Naive thymus-derived CD8-positive, alpha-beta T cell (primary cell): ENCODE measurements around the gene TOMM40. TPM values are rescaled to one million over a fixed set of nuclear protein-coding genes. Genes with fewer than 3 reads are reported as not detected.
"Not testable (repeated sequence)": the region's sequence is repeated elsewhere in the genome, so short reads cannot be mapped to it uniquely, and the experiment has no call there.

Experiments used
- ATAC-seq, 2 donors: fragments of 150-1000 bp; cut with Tn5 transposase in 1 of 2; sonication (Bioruptor Pico), chemical (Tn5 transposase) in 1 of 2; 1 replicate in 1 of 2; 2 replicates in 1 of 2; pipeline ENCODE4 v1.10.0; 2021; ENCODE audit warnings: mild to moderate bottlenecking in 2 of 2, moderate library complexity in 2 of 2
- POLR2A ChIA-PET: fragments of 350-600 bp; sonication (Branson Sonifier 250); formaldehyde crosslinking; loops from one replicate; lab custom pipeline; 2021; ENCODE audit warnings: antibody characterized with exemption; lab: Charles Lee
- DNase-seq, 10 donors: peaks; one replicate each; pipeline versions ENCODE4 v3.0.0 to v3.0.0-alpha.2; 2020 to 2022
- H3K27ac Mint-ChIP-seq, 10 donors: one replicate each; pipeline ENCODE4 v1.8.0; 2020 to 2022; ENCODE audit warnings: mild to moderate bottlenecking in 10 of 10, mixed read lengths in 10 of 10, moderate library complexity in 4 of 10, inconsistent platforms in 1 of 10
- H3K27me3 Mint-ChIP-seq, 5 donors: one replicate each; pipeline ENCODE4 v1.8.0; 2021 to 2022; ENCODE audit warnings: mixed read lengths in 5 of 5
- H3K36me3 Mint-ChIP-seq, 3 donors: one replicate each; pipeline ENCODE4 v1.8.0; 2020 to 2022; ENCODE audit warnings: mixed read lengths in 3 of 3, mild to moderate bottlenecking in 2 of 3, inconsistent platforms in 1 of 3
- H3K4me1 Mint-ChIP-seq, 4 donors: one replicate each; pipeline ENCODE4 v1.8.0; 2021 to 2022; ENCODE audit warnings: mixed read lengths in 4 of 4
- H3K4me3 Mint-ChIP-seq, 10 donors: one replicate each; pipeline ENCODE4 v1.8.0; 2020 to 2022; ENCODE audit warnings: mild to moderate bottlenecking in 10 of 10, mixed read lengths in 10 of 10, moderate library complexity in 6 of 10, inconsistent platforms in 1 of 10
- H3K9me3 Mint-ChIP-seq, 9 donors: one replicate each; pipeline ENCODE4 v1.8.0; 2020 to 2022; ENCODE audit warnings: mixed read lengths in 9 of 9, mild to moderate bottlenecking in 3 of 9, inconsistent platforms in 1 of 9, moderate library complexity in 1 of 9
- polyA plus RNA-seq, 3 donors: library from polyadenylated mRNA; unstranded; fragments of 300-500 nt; fragmentation: Illumina TruSeq; gene quantifications; one replicate each; pipeline ENCODE4 v1.2.3, GENCODE V29; 2021
- total RNA-seq, 8 experiments: library from RNA in 2 of 8; stranded (reverse) in 2 of 8; gene quantifications; one replicate each; pipeline ENCODE4 v1.2.3 and lab custom pipeline; 2021 to 2026

Gene TOMM40
- total and polyA plus RNA-seq, 5 experiments from 2014 or later, result 32.0 to 42.3 (median 39.3) TPM

- Mint-ChIP-seq H3K9me3 (no peaks in the 10 kb centered on the region), H3K4me3 (peak overlapping the region in 4 of 10 donors; percentile 18 to 49 (median 22)), H3K27ac (peak overlapping the region; percentile 32 to 87 (median 70)), H3K36me3 (no peaks in the 10 kb centered on the region), H3K27me3 (peaks cover 0 to 3% (median 0%) of the 10 kb centered on the region in 5 donors), H3K4me1 (peaks cover 9 to 16% (median 12%) of the 10 kb centered on the region in 4 donors)
- peak in 3 of 10 donors; percentile 13 to 24 (median 17) for DNase-seq
- ATAC-seq, result peak; percentile 28 to 75
- POLR2A ChIA-PET, result interaction anchor here (0.6 kb wide), 1 partner anchor 221 kb away, joined by 6 read pairs; no protein-coding TSS in a partner anchor
These were observed 14.0 kb upstream of the TOMM40 start for GRCh38 chr19:44876930-44877535.

DNA sequence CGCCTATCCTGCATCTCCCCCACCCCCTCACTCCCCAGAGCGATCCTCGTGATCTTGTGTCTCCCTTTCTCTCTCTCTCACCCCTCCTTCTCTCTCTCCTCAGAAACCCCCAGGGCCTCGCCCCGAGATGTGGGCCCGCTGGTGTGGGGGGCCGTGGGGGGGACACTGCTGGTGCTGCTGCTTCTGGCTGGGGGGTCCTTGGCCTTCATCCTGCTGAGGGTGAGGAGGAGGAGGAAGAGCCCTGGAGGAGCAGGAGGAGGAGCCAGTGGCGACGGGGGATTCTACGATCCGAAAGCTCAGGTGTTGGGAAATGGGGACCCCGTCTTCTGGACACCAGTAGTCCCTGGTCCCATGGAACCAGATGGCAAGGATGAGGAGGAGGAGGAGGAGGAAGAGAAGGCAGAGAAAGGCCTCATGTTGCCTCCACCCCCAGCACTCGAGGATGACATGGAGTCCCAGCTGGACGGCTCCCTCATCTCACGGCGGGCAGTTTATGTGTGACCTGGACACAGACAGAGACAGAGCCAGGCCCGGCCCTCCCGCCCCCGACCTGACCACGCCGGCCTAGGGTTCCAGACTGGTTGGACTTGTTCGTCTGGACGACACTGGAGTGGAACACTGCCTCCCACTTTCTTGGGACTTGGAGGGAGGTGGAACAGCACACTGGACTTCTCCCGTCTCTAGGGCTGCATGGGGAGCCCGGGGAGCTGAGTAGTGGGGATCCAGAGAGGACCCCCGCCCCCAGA, 12.8 kb upstream of the TOMM40 start:
- Mint-ChIP-seq H3K27me3 (peaks cover 0 to 3% (median 0%) of the 10 kb centered on the region in 5 donors), H3K36me3 (no peaks in the 10 kb centered on the region), H3K4me1 (peaks cover 9 to 16% (median 12%) of the 10 kb centered on the region in 4 donors), H3K9me3 (no peaks in the 10 kb centered on the region), H3K27ac (no peak overlapping the region), H3K4me3 (peak overlapping the region in 1 of 10 donors; percentile 41)
- no peak for DNase-seq
- POLR2A ChIA-PET, result no interaction called here
- ATAC-seq, result no peak

DNA sequence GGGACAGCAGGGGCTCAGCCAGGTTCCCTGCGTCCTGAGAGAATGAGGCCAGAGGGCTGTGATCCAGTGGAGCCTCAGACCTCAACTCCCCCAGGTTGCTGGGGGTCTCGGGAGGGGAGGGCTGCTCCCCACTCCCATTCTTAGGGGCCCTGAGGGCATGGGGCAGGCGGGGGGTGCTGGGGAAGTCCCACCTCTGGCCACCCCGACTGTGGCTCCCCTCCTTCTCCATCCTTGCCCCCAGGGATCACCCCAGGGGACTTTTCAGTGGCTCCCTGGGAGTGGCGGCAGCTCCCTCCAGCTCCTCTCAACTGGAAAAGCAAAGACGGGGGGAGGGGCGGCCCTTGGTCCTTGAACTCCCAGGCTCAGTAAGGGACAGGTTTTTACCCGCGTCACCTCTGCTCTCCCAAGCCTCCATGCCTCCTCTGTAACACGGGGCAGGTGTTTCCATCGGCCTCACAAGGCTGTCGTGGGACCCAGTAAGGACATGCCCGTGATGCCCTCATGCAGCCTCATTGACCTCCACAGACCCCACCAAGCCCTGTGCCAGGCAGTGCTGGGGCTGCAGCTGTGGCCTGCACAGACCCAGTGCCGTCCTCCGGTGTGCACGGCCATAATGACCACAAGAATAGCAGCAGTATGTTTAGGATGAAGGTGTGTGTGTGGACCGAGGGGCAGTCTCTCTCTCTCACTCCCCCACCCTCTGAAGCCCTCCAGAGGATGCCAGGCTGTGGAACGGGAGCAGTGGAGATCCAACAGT, 11.6 kb upstream of the TOMM40 start:
- H3K27me3 Mint-ChIP-seq, result peaks cover 0 to 3% (median 0%) of the 10 kb centered on the region in 5 donors
- POLR2A ChIA-PET, result no interaction called here
- no peak overlapping the region for H3K27ac Mint-ChIP-seq

GRCh38 chr19:44882063-44882462, 9.0 kb upstream of the TOMM40 start:
- DNase-seq (no peak), ATAC-seq (no peak)
- POLR2A ChIA-PET, result no interaction called here
- H3K4me1 Mint-ChIP-seq, result peaks cover 3 to 5% (median 4%) of the 10 kb centered on the region in 4 donors
- peaks cover 0 to 3% (median 0%) of the 10 kb centered on the region in 5 donors for H3K27me3 Mint-ChIP-seq
- H3K36me3 Mint-ChIP-seq, result no peaks in the 10 kb centered on the region
- H3K27ac Mint-ChIP-seq, result peak overlapping the region in 1 of 10 donors; percentile 77
- no peak overlapping the region for H3K4me3 Mint-ChIP-seq
- H3K9me3 Mint-ChIP-seq, result no peaks in the 10 kb centered on the region

More for the DNA sequence above, 11.6 kb upstream of the TOMM40 start:
- Mint-ChIP-seq H3K4me3 (no peak overlapping the region), H3K36me3 (no peaks in the 10 kb centered on the region), H3K9me3 (no peaks in the 10 kb centered on the region), H3K4me1 (peaks cover 9 to 16% (median 12%) of the 10 kb centered on the region in 4 donors)
- no peak for ATAC-seq
- DNase-seq, result no peak

GRCh38 chr19:44882619-44883397, 8.2 kb upstream of the TOMM40 start:
- POLR2A ChIA-PET, H3K4me1 Mint-ChIP-seq: not testable (repeated sequence)

DNA sequence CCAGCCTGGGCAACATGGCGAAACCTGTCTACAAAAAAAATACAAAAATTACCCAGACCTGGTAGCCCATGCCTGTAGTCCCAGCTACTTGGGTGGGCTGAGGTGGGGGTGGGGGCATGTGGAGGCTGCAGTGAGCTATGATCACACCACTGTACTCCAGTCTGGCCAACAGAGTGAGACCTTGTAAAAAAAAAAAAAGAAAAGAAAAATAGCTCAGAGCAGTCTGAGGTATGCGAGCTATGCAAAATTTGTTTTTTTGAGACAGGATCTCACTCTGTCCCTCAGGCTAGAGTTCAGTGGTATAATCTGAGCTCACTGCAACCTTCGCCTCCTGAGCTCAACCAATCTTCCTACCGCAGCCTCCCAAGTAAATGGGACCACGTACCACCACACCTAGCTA, 7.1 kb upstream of the TOMM40 start:
- Mint-ChIP-seq H3K4me3 (no peak overlapping the region), H3K27ac (no peak overlapping the region), H3K36me3 (no peaks in the 10 kb centered on the region), H3K4me1 (peaks cover 0 to 3% (median under 1%) of the 10 kb centered on the region in 4 donors), H3K9me3 (no peaks in the 10 kb centered on the region), H3K27me3 (peaks cover 0 to 3% (median 0%) of the 10 kb centered on the region in 5 donors)
- ATAC-seq, result no peak
- DNase-seq, result no peak
- POLR2A ChIA-PET, result no interaction called here

More at GRCh38 chr19:44882619-44883397, 8.2 kb upstream of the TOMM40 start:
- not testable (repeated sequence) for H3K4me3 Mint-ChIP-seq, ATAC-seq, H3K9me3 Mint-ChIP-seq, H3K36me3 Mint-ChIP-seq, DNase-seq, H3K27me3 Mint-ChIP-seq, H3K27ac Mint-ChIP-seq

DNA sequence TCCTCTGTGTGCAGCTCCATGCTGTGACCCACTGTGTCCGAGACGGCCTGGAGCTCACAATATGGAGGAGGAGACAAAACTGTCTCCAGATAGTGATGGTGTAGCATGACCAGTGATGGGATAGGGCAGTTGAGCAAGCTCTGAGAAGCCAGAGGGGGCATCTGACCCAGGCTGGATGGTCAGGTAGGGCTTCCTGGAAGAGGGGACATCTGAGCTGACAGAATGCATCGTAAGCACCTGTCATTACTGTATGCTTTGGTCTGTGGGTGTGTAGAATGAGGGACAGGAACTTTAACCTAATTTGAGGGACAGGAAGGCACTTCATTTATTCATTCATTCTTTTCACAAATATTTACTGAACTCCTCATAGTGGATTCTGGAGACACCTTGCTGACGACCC, 6.5 kb upstream of the TOMM40 start:
- Mint-ChIP-seq H3K36me3 (no peaks in the 10 kb centered on the region), H3K9me3 (no peaks in the 10 kb centered on the region), H3K4me3 (no peak overlapping the region), H3K27me3 (peaks cover 0 to 3% (median 0%) of the 10 kb centered on the region in 5 donors), H3K4me1 (peaks cover 3 to 7% (median 5%) of the 10 kb centered on the region in 4 donors), H3K27ac (peak overlapping the region in 2 of 10 donors; percentile 14 to 38)
- DNase-seq (no peak), ATAC-seq (no peak)
- POLR2A ChIA-PET, result no interaction called here

GRCh38 chr19:44886141-44886540, 4.9 kb upstream of the TOMM40 start:
- H3K36me3 Mint-ChIP-seq, result peaks cover 0 to 2% (median 0%) of the 10 kb centered on the region in 3 donors
- ATAC-seq, result no peak
- no peak overlapping the region for H3K4me3 Mint-ChIP-seq
- POLR2A ChIA-PET, result no interaction called here
- no peaks in the 10 kb centered on the region for H3K9me3 Mint-ChIP-seq
- no peak for DNase-seq
- peaks cover 9 to 14% (median 13%) of the 10 kb centered on the region in 4 donors for H3K4me1 Mint-ChIP-seq
- peak overlapping the region in 1 of 10 donors; percentile 67 for H3K27ac Mint-ChIP-seq
- H3K27me3 Mint-ChIP-seq, result no peaks in the 10 kb centered on the region

DNA sequence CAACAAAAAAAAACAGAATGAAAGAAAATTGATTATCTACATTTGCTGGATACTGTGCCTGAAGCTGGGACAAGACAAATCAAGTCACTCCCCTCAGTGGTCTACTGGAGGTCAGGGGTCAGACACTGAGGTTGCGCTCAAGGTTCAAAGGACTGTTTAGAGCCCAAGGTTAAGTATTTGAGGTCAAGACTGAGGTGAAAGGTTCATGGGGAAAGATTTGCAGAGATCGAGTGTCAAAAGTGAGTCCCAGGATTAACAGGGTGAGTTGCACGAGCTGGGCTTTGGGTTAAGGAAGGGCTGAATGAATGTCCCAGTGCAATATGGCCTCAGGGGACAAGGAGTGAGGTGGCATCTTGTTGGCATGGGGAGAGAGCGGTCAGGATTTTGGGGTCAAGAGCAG, 3.4 kb upstream of the TOMM40 start:
- ATAC-seq, result no peak
- H3K4me1 Mint-ChIP-seq, result peaks cover 16 to 27% (median 24%) of the 10 kb centered on the region in 4 donors

DNA sequence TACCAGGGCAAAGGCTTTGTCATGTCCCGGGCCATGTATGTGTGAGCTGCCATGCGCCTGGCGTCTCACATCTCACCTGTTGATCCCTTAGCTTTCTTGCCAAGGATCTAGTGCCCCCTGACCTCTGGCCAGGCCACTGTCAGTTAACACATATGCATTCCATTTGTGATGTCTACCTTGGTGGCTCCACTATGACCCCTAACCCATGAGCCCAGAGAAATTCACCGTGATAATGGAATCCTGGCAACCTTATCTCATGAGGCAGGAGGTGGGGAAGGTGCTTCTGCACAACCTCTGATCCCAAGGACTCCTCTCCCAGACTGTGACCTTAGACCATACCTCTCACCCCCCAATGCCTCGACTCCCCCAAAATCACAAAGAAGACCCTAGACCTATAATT, 2.7 kb upstream of the TOMM40 start:
- H3K36me3 Mint-ChIP-seq, H3K9me3 Mint-ChIP-seq, ATAC-seq, H3K27ac Mint-ChIP-seq, DNase-seq, H3K27me3 Mint-ChIP-seq, POLR2A ChIA-PET: not testable (repeated sequence)
- Mint-ChIP-seq H3K4me3 (peak overlapping the region in 3 of 10 donors; percentile 30 to 69 (median 45)), H3K4me1 (peaks cover 19 to 34% (median 30%) of the 10 kb centered on the region in 4 donors)

More for the DNA sequence above, 3.4 kb upstream of the TOMM40 start:
- no peak for DNase-seq
- H3K27ac Mint-ChIP-seq, result peak overlapping the region in 2 of 10 donors; percentile 31 to 53
- no peaks in the 10 kb centered on the region for H3K9me3 Mint-ChIP-seq
- H3K36me3 Mint-ChIP-seq, result peaks cover 0 to 4% (median 0%) of the 10 kb centered on the region in 3 donors
- peak overlapping the region in 1 of 10 donors; percentile 11 for H3K4me3 Mint-ChIP-seq
- POLR2A ChIA-PET, result interaction anchor here (0.6 kb wide), 1 partner anchor 1278 kb away, joined by 3 read pairs; no protein-coding TSS in a partner anchor
- no peaks in the 10 kb centered on the region for H3K27me3 Mint-ChIP-seq

- POLR2A ChIA-PET, result interaction anchor here (0.6 to 1.7 kb wide), 5 partner anchors 8 to 263 kb away, joined by 3 to 10 read pairs (median 4); partner anchors contain the start of genes APOE and CLPTM1
- DNase-seq, result no peak
- peaks cover 0 to 25% (median 6%) of the 10 kb centered on the region in 3 donors for H3K36me3 Mint-ChIP-seq
These were observed 1.2 kb upstream of the TOMM40 start for GRCh38 chr19:44889830-44890365.

More at GRCh38 chr19:44889830-44890365, 1.2 kb upstream of the TOMM40 start:
- H3K9me3 Mint-ChIP-seq, result no peaks in the 10 kb centered on the region
- peak overlapping the region; percentile 86 to 97 (median 96) for H3K27ac Mint-ChIP-seq
- no peak for ATAC-seq
- peaks cover 20 to 38% (median 30%) of the 10 kb centered on the region in 4 donors for H3K4me1 Mint-ChIP-seq
- H3K4me3 Mint-ChIP-seq, result peak overlapping the region; percentile 80 to 93 (median 90)
- H3K27me3 Mint-ChIP-seq, result no peaks in the 10 kb centered on the region
